GM12873 (cell line): Measurements from ENCODE around the gene MTMR10.

Source experiments
- CTCF ChIP-seq: IDR thresholded peaks from 2 replicates; pipeline ENCODE4 v1.5.1; 2012; ENCODE audit warnings: low read depth, mild to moderate bottlenecking, moderate library complexity, low read length, control low read depth; ENCODE audit not compliant: insufficient read depth; ENCODE audit errors: missing control alignments

MTMR10 gene, protein sequence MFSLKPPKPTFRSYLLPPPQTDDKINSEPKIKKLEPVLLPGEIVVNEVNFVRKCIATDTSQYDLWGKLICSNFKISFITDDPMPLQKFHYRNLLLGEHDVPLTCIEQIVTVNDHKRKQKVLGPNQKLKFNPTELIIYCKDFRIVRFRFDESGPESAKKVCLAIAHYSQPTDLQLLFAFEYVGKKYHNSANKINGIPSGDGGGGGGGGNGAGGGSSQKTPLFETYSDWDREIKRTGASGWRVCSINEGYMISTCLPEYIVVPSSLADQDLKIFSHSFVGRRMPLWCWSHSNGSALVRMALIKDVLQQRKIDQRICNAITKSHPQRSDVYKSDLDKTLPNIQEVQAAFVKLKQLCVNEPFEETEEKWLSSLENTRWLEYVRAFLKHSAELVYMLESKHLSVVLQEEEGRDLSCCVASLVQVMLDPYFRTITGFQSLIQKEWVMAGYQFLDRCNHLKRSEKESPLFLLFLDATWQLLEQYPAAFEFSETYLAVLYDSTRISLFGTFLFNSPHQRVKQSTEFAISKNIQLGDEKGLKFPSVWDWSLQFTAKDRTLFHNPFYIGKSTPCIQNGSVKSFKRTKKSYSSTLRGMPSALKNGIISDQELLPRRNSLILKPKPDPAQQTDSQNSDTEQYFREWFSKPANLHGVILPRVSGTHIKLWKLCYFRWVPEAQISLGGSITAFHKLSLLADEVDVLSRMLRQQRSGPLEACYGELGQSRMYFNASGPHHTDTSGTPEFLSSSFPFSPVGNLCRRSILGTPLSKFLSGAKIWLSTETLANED

GRCh38 chr15:30991255-30992235 is at the start of gene MTMR10:
Gene MTMR10 (minus strand): TSS chr15:30991628. CDS start chr15:30991506, 122 bp downstream.
- no peak for TF ChIP-seq CTCF

DNA sequence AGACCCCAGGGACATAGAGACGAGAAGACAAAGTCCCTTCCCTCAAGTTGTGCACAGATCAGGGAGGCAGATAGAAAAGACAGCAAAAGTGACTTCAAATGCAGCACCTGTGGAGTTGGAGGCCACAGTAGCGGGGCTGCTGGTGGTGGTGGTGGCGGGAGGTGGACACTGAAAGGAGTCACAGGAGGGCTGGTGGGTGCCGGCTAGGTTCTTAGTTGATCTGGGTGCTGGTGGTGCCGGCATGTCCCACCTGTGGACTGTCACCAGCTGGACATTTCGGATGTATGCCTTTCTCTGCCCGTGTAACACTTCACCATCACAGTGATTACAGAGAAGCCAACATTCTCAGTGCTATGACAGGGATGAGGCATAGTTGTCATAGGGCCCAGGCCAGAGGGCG is 49.2 kb upstream of the MTMR10 start:
- no peak for TF ChIP-seq CTCF

DNA sequence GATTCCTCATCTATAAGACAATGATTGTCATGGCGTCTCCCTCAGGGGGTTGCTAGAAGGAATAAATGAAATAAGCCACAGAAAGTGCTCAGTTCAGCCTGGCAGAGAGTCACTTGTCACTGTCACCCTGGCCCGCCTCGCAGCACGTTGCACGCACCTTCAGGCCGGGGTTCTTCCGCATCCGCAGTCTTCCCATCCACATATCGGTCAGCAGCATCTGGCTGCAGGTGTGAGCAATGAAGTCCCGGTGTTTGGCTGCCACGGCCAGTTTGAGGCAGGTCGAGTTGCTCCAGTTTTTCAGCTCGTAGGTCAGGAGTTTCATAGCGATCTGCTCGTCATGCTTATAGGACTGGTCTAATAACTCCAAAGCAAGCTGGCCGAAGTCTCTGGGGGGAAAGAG is 48.5 kb upstream of the MTMR10 start:
- no peak for TF ChIP-seq CTCF

- no peak for TF ChIP-seq CTCF
Observed at GRCh38 chr15:31037731-31038477, 46.5 kb upstream of the MTMR10 start.

DNA sequence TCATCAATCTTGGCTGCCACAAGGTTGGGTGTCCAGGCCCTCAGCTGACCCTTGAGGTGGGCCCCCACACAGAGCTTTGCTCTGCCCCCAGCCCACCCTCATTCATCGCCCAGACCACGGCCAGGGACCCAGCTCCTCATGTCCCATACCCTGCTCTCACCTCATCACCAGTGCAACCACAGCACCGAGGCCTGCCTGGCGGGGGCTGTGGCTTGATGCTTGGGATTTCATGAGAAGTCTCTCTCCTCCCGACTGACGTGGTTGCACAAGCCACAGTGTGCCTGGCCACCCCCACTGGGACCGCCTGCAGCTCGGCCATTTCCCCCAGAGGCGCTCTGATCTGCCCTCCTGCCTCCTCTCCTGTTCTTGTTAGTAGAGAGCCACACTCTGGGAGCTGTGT is 45.4 kb upstream of the MTMR10 start:
- TF ChIP-seq CTCF, result no peak

GRCh38 chr15:31035610-31036009 is 44.2 kb upstream of the MTMR10 start:
- TF ChIP-seq CTCF, result no peak
